NCI-H2196 treated with DMSO at 0.1 percent for 48 hours (cell line): Measurements from ENCODE around the gene EP400.

Source experiments
- DNase-seq: peaks from one replicate; lab custom pipeline; 2025; ENCODE audit not compliant: unreplicated experiment; lab: John Stamatoyannopoulos, UW

Gene EP400

DNA sequence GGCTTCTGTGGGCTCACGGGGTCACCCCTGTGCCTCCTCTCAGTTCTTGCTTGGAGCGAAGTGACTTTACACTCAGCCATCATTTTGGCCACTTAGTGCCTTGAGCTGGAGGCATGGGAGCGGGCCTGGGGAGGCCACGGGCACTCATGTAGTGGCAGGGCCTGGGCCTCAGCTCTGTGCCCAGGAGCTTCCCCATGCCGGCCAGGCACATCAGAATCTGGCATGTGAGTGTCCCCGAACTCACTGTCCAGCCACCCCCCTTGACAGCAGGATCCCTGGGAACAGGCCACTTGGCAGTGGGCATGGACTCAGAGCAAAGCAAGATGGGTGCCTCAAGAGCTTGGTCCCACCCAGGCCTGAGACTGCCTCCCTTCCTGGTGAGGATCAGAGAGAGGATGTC, 164.9 kb downstream of the EP400 start:
- no peak for DNase-seq

DNA sequence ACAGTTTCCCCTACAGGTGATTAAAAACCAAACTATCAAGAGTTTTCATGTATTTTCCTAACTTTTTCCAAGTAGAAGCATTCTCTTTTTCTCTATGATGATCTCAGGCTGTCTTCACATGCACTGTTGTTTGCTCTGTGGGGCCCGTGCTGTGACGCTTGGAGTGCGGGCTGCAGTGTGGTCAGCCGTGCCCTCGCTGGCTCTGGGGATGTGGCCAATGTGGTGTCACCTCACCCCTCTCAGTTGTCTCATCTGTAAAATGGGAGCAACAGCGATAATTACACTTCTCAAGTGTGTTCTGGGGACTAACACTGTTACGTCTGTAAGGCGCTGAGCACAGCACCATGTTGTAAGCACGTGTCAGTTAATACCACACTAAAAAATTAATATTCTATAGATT, 165.8 kb downstream of the EP400 start:
- no peak for DNase-seq

DNA sequence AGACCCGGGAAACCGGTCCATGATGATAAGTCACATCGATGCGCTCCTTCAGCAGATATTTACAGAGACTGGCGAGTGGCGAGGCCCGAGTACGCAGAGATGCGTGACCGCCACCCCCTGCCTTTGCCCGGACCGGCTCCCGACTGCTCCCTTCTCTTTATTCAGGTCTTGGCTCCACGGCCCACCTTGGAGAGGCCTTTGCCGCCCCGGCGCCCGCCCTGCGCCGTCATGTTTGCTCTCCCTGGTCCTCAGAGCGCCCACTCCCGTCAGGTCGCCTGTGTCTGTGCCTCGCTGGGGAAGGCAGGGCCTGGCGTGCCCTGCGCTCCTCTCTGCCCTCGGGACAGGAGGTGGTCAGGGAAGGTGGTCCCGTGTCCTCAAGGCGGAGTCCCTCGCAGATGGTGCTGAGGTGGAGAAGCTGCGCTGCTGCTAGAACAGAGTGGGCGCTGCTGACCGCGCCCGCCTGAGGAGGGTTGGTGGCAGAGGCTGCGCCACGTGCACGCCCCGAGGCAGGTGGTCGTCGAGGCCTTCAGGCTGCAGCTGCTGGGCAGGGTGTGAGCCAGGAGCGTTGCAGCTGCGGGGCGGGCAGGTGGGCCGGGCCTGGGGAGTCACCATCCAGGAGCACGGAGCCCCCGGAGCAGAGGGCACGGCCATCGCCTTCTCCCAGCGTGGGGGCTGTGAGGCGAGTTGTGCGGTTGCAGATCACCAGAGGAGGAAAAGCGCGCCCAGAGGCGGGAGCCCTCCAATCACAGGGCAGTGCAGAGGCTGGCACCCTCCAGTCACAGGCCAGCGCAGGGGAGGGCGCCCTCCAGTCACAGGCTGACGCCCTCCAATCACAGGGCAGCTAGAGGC, 167.2 kb downstream of the EP400 start:
- DNase-seq: no peak

DNA sequence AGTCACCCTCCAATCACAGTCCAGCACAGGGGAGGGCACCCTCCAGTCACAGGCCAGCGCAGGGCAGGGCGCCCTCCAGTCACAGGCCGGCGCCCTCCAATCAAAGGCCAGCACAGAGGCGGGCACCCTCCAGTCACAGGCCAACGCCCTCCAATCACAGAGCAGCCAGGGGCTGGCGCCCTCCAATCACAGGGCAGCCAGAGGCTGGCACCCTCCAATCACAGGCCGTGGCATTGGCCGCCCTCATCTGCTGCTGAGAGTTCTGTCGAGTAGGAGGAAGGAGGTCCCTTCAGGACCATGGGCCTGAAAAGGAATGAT, 167.8 kb downstream of the EP400 start:
- no peak for DNase-seq

DNA sequence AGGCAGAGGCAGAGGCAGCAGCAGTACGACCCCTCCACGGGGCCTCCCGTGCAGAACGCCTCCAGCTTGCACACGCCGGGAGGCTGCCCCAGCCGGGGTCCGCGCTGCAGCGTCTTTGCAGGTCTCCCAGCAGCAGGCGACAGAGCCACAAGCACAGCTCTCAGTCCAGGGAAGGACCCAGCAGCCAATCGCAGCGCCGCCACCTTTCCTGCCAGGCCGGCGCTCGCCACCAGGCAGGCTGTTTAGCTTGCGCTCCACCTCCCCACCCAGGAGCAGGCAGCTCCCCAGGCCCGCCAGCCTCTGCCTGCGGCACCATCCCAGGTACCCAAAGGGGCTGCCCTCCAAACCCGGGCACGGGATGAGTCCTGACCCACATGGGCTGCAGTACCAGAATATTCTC, 169.1 kb downstream of the EP400 start:
- DNase-seq: no peak

DNA sequence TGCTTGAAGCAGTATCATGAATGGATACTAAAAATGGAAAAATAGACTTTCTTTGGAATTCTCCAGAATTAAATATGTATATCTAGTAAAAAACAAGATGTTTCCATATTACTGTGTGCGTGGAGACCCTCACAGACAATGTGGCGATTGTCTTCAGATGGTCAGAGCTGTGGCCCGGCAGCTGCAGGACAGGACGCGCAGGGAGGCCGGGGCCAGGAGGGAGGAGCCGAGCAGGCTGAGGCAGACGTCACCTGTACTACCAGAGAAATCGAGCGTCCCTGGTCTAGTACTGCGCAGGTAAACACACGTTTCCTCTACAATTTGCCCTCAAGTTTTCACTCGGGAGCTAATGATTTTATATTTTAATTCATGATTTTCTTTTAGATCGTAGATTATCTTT, 171.5 kb downstream of the EP400 start:
- no peak for DNase-seq

DNA sequence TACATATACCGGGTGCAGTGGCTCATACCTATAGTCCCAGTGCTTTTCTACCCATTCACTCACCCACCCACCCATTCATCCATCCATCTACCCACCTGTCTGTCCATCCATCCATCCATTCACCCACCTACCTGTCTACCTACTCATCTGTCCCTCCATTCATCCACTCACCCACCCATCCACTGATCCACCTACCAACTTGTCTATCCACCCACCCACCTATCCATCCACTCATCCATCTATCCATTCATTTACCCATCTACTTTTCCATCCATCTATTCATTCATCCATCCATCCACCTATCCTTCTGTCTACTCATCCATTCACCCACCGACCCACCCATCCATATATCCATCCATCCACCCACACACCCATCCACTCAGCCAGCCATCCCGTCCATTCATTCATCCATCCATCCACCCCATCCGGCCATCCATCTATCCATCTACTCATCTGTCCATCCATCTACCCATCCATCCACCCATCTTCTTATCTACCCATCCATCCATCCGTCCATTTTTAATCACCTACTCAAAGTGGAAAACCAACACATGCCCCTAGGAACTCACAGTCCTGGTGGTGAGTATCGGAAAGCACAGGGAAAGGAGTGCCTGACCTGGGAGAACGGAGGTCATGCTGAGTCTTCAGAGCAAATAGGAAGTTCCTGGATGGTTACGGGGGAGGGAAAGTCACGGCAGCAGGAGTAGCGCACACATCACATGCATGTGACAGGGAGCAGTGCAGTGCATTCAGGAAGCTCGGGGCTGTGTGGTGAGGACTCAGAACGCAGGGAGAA, 174.4 kb downstream of the EP400 start:
- DNase-seq: no peak

DNA sequence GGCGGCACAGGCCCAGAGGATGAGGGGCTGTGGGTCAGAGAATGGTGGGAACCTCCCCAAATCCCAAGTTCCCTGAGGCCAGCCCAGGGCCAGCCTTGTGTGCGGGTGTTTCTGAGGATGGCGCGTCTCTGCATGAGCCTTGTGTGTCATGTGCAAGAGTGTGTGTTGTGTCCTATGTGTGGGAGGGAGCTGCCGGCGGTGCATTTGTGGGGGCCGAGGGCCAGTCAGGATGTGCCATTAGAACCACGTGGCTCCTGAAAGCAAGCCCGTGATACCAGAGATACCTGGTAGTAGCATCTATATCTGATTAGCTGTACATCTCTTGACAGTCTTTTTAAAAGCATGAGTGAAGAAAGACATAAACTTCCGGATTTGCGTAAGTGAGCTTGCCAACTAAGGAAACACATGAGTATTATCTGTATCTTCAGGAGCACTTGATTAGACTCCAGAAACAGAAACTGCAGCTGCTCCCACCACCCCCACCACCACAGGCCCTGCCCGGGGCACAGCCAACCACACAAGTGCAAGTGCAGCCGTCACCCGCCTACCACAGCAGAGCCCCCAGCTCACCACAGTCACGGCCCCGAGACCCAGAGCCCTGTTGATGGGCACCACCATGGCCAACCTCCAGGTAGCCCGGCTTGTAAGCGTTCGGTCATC, 175.2 kb downstream of the EP400 start:
- DNase-seq: no peak

DNA sequence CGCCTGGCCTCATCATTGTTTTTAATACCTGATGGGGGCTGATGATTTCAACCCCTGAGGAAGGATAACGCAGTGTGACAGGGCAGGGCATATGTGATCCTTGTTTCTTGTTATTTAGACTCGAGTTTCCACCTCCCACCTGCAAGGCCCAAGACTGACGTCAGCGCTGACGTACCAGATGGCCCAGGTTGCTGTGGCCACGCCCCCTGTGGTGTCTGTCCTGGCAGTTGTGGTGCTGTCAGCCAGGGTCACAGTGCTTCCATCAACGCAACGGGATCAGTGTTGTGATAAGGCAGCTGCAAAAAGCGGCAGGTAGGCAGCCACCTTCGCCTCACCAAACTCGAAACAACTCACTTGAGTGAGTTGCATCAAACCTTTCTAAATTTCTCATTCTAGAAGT, 176.0 kb downstream of the EP400 start:
- no peak for DNase-seq

DNA sequence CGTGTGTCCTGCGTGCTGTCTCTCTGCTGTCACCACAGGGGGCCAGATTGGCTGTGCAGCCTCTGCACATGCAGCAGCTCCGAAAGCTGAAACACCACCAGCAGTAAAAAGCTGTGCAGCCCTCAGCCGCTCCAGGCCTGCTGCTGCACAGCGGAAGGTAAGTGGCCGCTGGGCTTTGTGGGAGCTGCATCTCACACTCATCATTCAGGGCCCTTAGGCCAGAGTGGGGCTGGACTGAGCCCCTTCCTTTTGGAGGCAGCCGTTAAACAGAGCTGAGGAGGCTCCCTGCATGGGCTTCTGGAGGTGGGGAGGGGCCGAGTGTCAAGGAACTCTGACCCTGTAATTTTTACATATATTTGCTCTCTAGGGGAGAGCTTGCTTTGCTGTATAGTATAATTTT, 177.3 kb downstream of the EP400 start:
- no peak for DNase-seq

DNA sequence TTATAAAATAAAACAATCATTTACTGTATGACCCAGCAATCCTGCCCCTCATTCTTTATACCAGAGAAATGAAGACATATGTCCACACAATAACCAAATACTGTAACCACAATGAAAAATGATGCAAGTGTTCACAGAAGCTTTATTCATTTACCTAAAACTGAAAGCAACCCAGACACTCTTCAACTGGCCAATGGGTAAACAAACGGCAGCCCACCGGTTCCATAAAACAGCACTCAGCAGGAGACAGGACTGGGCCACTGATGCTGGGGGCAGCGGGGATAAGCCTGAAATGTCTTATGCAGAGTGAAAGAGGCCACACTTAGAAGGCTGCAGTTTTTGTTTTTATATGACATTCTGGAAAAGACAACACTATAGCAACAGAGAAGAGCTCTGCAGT, 179.3 kb downstream of the EP400 start:
- no peak for DNase-seq

DNA sequence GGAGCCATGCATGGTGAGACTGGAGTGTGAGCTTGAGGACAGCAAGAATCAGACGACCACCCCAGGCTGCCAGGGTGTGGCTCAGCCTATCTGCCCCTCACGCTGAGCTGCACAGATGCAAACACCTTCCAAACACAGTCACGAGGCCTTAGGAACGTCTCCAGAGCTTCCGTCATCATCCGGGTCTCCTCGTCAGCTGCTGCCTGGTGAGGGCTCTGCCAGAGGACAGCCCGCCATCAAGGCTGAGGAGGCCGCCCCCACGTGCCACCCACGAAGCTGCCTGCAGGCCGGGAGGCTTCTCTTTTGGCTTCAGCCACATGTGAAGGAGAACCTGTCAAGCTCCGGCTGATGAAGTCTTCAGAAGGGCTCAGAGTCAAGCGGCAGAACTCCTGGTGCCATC, 180.9 kb downstream of the EP400 start:
- DNase-seq: no peak
